ENCODE measurements around the gene AZI2. TPM values are rescaled to one million over a fixed set of nuclear protein-coding genes. Genes with fewer than 3 reads are reported as not detected.

The AZI2 gene
- total and polyA plus RNA-seq, 3 donors from 2014 or later: 46.6 to 56.9 (median 53.8) TPM

DNA sequence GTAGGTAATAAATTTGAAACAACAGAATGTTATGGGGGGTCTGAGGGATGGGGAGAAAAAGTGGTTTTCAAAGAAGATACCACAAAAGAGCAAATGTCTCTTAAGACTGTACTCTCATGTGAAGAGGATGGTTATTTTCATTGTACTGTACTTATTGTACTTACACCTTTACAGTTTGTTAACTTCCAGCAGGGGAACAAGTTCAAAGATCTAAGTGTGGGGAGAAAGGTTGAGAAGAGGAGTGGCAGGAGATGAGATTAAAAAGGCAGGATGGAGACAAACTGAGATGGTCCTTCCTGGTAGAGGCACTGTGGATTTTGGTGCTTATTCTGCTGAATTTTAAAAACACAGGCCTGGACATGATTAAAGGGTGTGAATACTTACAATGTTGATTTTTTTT lies 5.5 kb downstream of the AZI2 start:
- H3K27me3 ChIP-seq: no peaks in the 10 kb centered on the region
- no peak for TF ChIP-seq POLR2A (IDR thresholded peaks at IDR 0.05)
- TF ChIP-seq, protein P1, sequence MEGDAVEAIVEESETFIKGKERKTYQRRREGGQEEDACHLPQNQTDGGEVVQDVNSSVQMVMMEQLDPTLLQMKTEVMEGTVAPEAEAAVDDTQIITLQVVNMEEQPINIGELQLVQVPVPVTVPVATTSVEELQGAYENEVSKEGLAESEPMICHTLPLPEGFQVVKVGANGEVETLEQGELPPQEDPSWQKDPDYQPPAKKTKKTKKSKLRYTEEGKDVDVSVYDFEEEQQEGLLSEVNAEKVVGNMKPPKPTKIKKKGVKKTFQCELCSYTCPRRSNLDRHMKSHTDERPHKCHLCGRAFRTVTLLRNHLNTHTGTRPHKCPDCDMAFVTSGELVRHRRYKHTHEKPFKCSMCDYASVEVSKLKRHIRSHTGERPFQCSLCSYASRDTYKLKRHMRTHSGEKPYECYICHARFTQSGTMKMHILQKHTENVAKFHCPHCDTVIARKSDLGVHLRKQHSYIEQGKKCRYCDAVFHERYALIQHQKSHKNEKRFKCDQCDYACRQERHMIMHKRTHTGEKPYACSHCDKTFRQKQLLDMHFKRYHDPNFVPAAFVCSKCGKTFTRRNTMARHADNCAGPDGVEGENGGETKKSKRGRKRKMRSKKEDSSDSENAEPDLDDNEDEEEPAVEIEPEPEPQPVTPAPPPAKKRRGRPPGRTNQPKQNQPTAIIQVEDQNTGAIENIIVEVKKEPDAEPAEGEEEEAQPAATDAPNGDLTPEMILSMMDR (IDR thresholded peaks at IDR 0.05): no peak
- no peaks in the 10 kb centered on the region for H3K36me3 ChIP-seq (ENCODE audit: low read depth, missing control alignments)
- H3K9me3 ChIP-seq: no peaks in the 10 kb centered on the region
- H3K4me1 ChIP-seq: peaks cover 6% of the 10 kb centered on the region
- H3K27ac ChIP-seq: no peak overlapping the region
- DNase-seq: no peak
- intact Hi-C loops (cut with DNase I; ENCODE audit: low total_unique reads): no loop called here
- H3K4me3 ChIP-seq: no peak overlapping the region

DNA sequence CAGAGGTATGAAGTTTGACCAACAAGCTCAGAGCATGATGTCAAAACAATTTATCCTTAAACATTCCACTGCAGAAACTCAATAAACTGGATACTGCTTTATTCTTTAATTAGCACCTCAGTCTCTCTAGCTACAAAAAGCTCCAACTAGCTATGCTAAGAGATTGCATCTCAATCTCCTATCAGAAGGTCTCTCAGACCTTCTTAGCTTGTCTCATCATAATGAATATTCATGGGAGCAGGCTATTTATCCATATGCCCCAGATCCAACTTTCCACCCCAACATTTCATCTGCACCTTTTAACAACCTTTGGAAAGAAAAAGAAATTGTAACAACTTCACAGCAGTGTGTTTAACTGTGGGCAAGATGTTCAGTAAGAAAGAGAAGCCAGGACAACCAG lies 11.4 kb downstream of the AZI2 start:
- H3K36me3 ChIP-seq (ENCODE audit: low read depth, missing control alignments): no peaks in the 10 kb centered on the region
- intact Hi-C loops (cut with DNase I; ENCODE audit: low total_unique reads): no loop called here
- TF ChIP-seq, protein P1 (IDR thresholded peaks at IDR 0.05): no peak
- H3K4me1 ChIP-seq: no peaks in the 10 kb centered on the region
- DNase-seq: no peak
- H3K9me3 ChIP-seq: no peaks in the 10 kb centered on the region
- H3K4me3 ChIP-seq: no peak overlapping the region
- H3K27me3 ChIP-seq: no peaks in the 10 kb centered on the region
- no peak overlapping the region for H3K27ac ChIP-seq

DNA sequence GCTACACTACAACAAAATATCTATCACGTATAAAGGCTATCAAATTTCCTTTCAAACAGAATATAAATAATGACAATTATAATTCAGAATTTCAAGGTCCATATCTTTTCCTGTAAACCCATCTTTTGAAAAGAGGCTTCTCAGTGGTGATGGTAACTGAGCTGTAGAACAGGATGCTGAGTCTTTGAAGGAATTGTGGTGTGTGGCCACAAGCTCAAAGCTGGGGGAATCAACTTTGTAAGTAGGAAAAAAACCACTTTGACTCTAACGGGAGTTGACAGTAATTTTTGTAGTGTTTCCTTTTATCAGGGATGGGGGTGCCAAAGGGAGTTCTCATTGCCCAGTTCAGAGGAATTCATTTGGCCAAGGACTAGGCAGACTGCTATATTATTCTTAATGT lies 13.4 kb downstream of the AZI2 start:
- no peak overlapping the region for H3K4me3 ChIP-seq
- no peaks in the 10 kb centered on the region for H3K9me3 ChIP-seq
- TF ChIP-seq, protein P1 (IDR thresholded peaks at IDR 0.05): no peak
- no peak for TF ChIP-seq POLR2A (IDR thresholded peaks at IDR 0.05)
- no peak overlapping the region for H3K27ac ChIP-seq
- no peaks in the 10 kb centered on the region for H3K4me1 ChIP-seq
- no peak for DNase-seq
- no peaks in the 10 kb centered on the region for H3K36me3 ChIP-seq (ENCODE audit: low read depth, missing control alignments)
- no peaks in the 10 kb centered on the region for H3K27me3 ChIP-seq
- WGBS, 2 donors: 58 to 66% methylated on average over 2 of the region's 2 CpGs
- intact Hi-C loops (cut with DNase I; ENCODE audit: low total_unique reads): no loop called here

DNA sequence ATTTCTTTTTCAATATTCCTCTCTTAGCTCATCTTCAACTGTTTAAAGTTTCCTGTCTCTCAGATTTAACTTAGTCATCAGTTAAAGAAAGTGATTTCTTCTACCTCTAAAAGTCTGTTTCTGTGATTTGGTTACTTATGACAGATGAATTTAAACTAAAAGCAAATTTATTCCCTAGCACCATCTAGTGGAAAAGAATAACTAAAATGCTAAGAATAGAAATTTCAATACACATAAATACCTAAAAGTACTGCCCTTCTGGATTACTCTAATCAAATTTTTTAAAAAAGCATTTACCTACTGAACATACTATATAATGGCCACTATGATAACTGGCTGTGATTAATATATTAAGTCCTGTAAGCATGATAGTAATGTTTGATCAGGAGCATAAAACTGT lies 14.1 kb downstream of the AZI2 start:
- H3K4me1 ChIP-seq: no peaks in the 10 kb centered on the region
- no peaks in the 10 kb centered on the region for H3K36me3 ChIP-seq (ENCODE audit: low read depth, missing control alignments)
- no peaks in the 10 kb centered on the region for H3K27me3 ChIP-seq
- no peak for DNase-seq
- TF ChIP-seq, protein P1 (IDR thresholded peaks at IDR 0.05): peak in 1 of 3 experiments; percentile 22
- no peak for TF ChIP-seq POLR2A (IDR thresholded peaks at IDR 0.05)
- H3K9me3 ChIP-seq: no peaks in the 10 kb centered on the region
- no peak overlapping the region for H3K4me3 ChIP-seq
- H3K27ac ChIP-seq: no peak overlapping the region
- intact Hi-C loops (cut with DNase I; ENCODE audit: low total_unique reads): no loop called here

DNA sequence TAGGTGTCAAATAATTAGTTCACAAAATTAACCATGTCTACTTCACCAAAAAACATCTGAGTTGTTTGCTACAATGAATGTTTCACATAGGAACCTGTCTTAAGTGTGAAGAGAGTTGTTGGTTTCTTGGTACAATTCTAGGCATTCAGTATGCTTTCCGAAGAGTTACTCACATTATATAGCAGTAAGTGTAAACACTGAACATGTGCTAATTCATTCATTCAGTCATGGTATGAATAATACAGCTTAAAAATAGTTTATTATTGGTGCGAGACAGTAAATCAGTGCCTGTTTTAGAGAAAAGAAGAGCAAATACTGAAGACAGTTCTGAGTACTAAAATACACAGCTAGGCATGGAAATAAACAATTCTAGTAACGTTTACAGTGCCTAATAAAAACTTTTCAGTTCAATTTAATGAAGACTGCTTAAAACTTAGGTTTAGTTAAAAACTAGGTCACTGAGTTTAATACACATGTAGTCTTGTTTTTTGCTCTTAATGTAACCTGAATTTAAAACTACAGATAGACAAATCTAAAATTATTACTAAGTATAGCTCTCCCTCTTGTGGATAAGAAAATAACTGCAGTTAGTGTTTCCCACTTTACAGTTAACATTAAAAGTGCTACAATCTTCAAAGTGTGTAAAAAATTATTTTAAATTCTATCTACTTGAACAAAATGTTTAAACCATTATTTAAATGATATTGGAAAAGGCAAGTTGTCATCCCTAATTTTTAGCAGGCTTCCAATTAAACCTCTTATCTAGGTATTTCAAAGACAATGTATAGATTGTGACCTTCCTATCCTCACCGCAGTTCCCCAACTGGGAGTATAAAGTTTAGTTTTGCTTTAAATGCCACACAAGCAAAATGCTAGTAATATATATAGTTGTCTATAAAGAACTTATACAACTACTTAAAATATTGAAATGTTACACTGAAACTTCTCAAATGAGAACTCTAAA lies 20.2 kb downstream of the AZI2 start:
- 86% methylated on average over 4 of the region's 4 CpGs for WGBS, 2 donors
- intact Hi-C loops (cut with DNase I; ENCODE audit: low total_unique reads): loop anchor here (5.0 kb wide), 1 partner anchor 616 kb away; no protein-coding TSS in a partner anchor
- H3K9me3 ChIP-seq: no peaks in the 10 kb centered on the region
- no peak overlapping the region for H3K4me3 ChIP-seq
- DNase-seq: no peak
- H3K36me3 ChIP-seq (ENCODE audit: low read depth, missing control alignments): no peaks in the 10 kb centered on the region
- TF ChIP-seq, protein P1 (IDR thresholded peaks at IDR 0.05): peak; percentile 23 to 76 (median 46)
- TF ChIP-seq POLR2A (IDR thresholded peaks at IDR 0.05): no peak
- no peaks in the 10 kb centered on the region for H3K27me3 ChIP-seq
- no peaks in the 10 kb centered on the region for H3K4me1 ChIP-seq
- H3K27ac ChIP-seq: no peak overlapping the region

All from testis (tissue), 3 donors.